Mononuclear cell (primary cell): ENCODE data around the gene SH3BP5L. TPM values are rescaled to one million over a fixed set of nuclear protein-coding genes. Genes with fewer than 3 reads are reported as not detected.

Experiments
- total RNA-seq: library from RNA; depleted of rRNA; stranded (reverse); fragments of >200 nt; gene quantifications from one replicate; pipeline ENCODE4 v1.2.3, GENCODE V29; 2012

Gene SH3BP5L
- total RNA-seq, 1 donor, result 8.7 TPM

Other genes with a start within 250 kb of the SH3BP5L start
- 0.10 TPM for gene OR2T10, start 228.2 kb downstream of the SH3BP5L start, total RNA-seq
- gene OR2T11, start 190.8 kb downstream of the SH3BP5L start, total RNA-seq, result 0.21 TPM
- 0.42 TPM for gene OR2T35, start 180.6 kb downstream of the SH3BP5L start, total RNA-seq
- not detected for gene OR2T27, start 170.4 kb downstream of the SH3BP5L start, total RNA-seq
- not detected for gene OR14I1, start 123.1 kb downstream of the SH3BP5L start, total RNA-seq
- not detected for gene LYPD8, start 70.2 kb downstream of the SH3BP5L start, total RNA-seq
- gene ZNF672, start 12.3 kb upstream of the SH3BP5L start, total RNA-seq, result 13.1 TPM
- 5.6 TPM for gene ZNF692, start 33.2 kb upstream of the SH3BP5L start, total RNA-seq
- gene PGBD2, start 80.3 kb upstream of the SH3BP5L start, total RNA-seq, result 0.73 TPM